ENCODE results near the gene FAM219B. TPM values are rescaled to one million over a fixed set of nuclear protein-coding genes. Genes with fewer than 3 reads are reported as not detected.
"Not testable (repeated sequence)": the region's sequence is repeated elsewhere in the genome, so short reads cannot be mapped to it uniquely, and the experiment has no call there.

The FAM219B gene
- total RNA-seq, 1 experiment from 2014 or later = 52.1 TPM

- H3K27me3 ChIP-seq (ENCODE audit: control insufficient read depth, insufficient read depth, low read length) = no peaks in the 10 kb centered on the region
- no peak overlapping the region for H3K4me3 ChIP-seq (ENCODE audit: insufficient read depth, low read depth, low read length)
- peaks cover 22% of the 10 kb centered on the region for H3K36me3 ChIP-seq (replicated peaks; ENCODE audit: control insufficient read depth, insufficient read depth, low read length)
- DNase-seq = no peak
These were observed 11.0 kb upstream of the FAM219B start for GRCh38 chr15:74917676-74918075.

DNA sequence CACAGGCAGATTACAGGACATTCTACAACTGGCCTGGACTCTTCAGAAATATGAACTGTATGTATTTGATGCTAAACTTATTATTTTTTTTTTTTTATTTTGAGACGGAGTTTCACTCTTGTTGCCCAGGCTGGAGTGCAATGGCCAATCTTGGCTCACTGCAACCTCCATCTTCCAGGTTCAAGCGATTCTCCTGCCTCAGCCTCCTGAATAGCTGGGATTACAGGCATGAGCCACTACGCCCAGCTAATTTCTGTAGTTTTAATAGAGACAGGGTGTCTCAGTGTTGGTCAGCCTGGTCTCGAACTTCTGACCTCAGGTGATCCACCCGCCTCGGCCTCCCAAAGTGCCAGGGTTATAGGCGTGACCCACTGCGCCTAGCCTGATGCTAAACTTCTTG, 7.1 kb upstream of the FAM219B start:
- not testable (repeated sequence) for H3K4me3 ChIP-seq (ENCODE audit: insufficient read depth, low read depth, low read length); H3K27me3 ChIP-seq (ENCODE audit: control insufficient read depth, insufficient read depth, low read length); DNase-seq
- H3K36me3 ChIP-seq (replicated peaks; ENCODE audit: control insufficient read depth, insufficient read depth, low read length) = peaks cover 21% of the 10 kb centered on the region

GRCh38 chr15:74913041-74913440, 6.4 kb upstream of the FAM219B start:
- no peak overlapping the region for H3K4me3 ChIP-seq (ENCODE audit: insufficient read depth, low read depth, low read length)
- peaks cover 17% of the 10 kb centered on the region for H3K36me3 ChIP-seq (replicated peaks; ENCODE audit: control insufficient read depth, insufficient read depth, low read length)
- DNase-seq = no peak

DNA sequence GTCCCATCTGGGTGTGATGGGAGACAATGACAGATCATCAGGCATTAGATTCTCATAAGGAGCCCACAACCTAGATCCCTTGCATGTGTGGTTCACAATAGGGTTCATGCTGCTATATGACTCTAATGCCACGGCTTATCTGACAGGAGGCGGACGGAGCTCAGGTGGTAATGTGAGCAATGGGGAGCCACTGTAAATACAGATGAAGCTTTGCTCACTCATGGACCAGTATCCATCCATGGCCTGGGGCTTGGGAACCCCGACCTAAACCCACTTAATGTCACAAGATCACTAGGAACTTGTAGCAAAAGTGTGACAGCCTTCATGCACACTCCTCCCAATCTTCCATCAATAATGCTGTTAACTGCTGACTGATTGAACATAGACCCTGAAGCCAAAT, 2.0 kb upstream of the FAM219B start:
- Histone ChIP-seq H3K36me3 (replicated peaks; ENCODE audit: control insufficient read depth, insufficient read depth, low read length) (peaks cover 21% of the 10 kb centered on the region), H3K27me3 (ENCODE audit: control insufficient read depth, insufficient read depth, low read length) (no peaks in the 10 kb centered on the region), H3K4me3 (ENCODE audit: insufficient read depth, low read depth, low read length) (no peak overlapping the region)
- DNase-seq = no peak

More at GRCh38 chr15:74913041-74913440, 6.4 kb upstream of the FAM219B start:
- H3K27me3 ChIP-seq (ENCODE audit: control insufficient read depth, insufficient read depth, low read length) = no peaks in the 10 kb centered on the region

DNA sequence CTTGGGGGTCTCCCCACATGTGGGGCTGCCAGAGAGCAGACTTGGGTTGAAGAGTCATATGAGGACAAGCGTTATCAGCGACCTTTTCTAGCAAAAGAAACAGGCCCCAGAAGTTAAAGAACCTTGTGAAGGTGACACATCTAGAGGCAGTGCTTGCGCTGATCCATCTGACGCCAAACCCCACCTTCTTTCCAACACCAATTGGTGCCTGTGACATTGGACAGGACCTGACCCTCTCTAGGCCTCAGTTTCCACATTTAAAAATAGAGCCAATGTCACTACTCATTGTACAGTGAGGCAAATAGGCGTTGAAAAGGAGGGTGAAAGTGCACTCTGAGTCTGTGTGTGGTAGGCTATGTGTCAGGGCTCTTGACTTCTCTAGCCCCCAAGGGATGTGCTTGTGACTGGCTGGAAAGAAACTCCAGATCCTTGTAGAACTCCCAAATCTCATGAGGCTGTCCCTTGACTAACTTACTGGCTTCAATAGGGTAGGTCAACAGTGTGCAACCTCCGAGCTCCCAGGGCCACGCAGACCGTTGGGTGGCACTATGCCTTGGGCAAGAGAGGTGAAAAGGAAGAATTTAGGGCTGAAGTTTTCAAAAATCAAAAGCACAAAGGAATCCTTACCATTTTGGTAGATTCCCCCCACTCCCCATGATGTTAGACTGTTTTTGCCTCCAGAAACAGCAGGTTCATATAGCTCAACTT, 666 bp upstream of the FAM219B start:
- peak; percentile 57 for DNase-seq
- Histone ChIP-seq H3K4me3 (ENCODE audit: insufficient read depth, low read depth, low read length) (peak overlapping the region; percentile 89), H3K36me3 (replicated peaks; ENCODE audit: control insufficient read depth, insufficient read depth, low read length) (peaks cover 28% of the 10 kb centered on the region), H3K27me3 (ENCODE audit: control insufficient read depth, insufficient read depth, low read length) (no peaks in the 10 kb centered on the region)

DNA sequence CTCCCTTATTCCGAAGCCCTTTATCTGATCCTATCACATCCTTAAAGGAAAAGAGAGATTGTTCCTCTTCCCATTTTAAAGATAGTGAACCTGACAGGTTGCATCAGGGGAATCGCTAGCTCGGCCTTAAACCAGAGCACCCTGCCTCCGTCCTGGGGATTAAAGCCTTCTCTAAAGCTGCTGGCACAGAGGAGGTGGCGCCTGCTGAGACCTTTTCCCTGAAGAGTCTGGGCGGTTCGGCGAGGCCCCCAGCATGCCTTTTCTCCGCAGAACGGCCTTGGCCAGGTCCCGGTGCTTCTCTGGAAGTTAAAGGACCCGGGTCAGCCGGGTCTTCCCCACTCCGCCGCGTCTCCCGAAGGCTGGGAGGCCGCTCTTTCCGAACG, 593 bp downstream of the FAM219B start:
- H3K27me3 ChIP-seq (ENCODE audit: control insufficient read depth, insufficient read depth, low read length) = no peaks in the 10 kb centered on the region
- peaks cover 32% of the 10 kb centered on the region for H3K36me3 ChIP-seq (replicated peaks; ENCODE audit: control insufficient read depth, insufficient read depth, low read length)
- DNase-seq = no peak
- peak overlapping the region; percentile 89 for H3K4me3 ChIP-seq (ENCODE audit: insufficient read depth, low read depth, low read length)

DNA sequence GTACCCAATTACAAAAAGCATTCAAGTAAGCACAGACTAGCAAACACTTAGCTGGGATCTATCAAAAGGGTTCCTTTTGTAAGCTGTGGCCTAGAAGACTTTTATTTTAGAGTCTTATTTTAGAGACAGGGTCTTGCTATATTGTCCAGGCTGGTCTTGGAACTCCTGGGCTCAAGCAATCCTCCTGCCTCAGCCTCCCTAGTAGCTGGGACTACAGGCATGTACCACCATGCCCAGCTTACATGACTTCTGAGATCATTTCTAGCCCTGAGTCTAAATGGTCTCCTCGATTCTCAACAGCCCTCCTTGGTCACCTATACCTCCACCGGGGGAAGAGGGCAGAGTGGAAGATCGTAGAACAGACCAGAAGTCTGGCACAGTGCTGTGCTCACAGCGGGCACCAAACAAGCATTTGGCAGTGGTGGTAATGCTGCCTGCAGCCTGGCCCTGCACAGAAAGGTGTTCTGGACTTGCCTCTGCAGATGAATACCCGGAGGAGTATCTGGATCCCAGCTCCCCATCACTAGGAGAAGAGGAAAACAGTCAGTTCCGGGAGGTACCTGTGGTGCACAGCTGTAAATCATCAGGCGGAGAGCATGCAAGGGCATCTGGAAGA, 2.4 kb downstream of the FAM219B start:
- Histone ChIP-seq H3K36me3 (replicated peaks; ENCODE audit: control insufficient read depth, insufficient read depth, low read length) (peaks cover 45% of the 10 kb centered on the region), H3K27me3 (ENCODE audit: control insufficient read depth, insufficient read depth, low read length) (no peaks in the 10 kb centered on the region), H3K4me3 (ENCODE audit: insufficient read depth, low read depth, low read length) (no peak overlapping the region)
- DNase-seq = no peak

- Histone ChIP-seq H3K27me3 (ENCODE audit: control insufficient read depth, insufficient read depth, low read length) (no peaks in the 10 kb centered on the region), H3K4me3 (ENCODE audit: insufficient read depth, low read depth, low read length) (no peak overlapping the region), H3K36me3 (replicated peaks; ENCODE audit: control insufficient read depth, insufficient read depth, low read length) (peaks cover 48% of the 10 kb centered on the region)
- no peak for DNase-seq
These were observed 3.0 kb downstream of the FAM219B start for GRCh38 chr15:74903676-74904075.

DNA sequence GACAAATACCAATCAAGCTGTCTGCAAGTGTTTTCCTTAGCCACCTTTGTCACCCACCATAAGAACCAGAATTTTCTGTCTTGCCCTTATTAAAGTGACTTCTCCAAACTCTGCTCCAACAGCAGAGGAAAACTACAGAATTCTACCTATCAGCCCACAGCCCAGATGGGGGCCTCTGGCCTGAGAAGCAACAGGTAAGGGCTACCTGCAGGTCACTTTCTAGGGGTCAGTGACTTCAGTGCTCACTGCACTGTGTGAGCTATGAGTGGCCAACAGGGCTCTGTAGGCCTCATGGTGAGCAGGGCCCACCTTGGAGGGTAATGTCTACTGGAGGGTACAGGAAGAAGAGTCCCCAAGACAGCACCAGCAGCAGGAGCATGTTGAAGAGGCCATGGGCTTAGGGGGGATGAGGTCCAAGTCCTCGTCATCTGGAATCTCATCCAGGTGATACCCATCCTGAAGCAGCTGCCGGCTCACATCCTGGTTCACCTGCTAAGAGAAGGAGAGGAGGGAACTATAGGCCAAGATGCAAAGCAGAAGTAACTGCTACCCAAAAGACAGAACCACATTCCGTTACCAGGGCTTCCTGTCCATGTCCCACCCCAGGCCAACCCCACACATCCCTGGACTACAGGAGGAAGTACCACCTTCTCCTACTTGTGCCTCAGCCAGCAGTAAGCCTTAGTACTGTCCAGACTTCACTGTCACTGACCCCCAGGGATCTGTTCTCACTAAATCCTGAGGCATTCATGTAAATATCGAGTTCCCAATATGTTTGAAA, 4.2 kb downstream of the FAM219B start:
- Histone ChIP-seq H3K36me3 (replicated peaks; ENCODE audit: control insufficient read depth, insufficient read depth, low read length) (peaks cover 48% of the 10 kb centered on the region), H3K4me3 (ENCODE audit: insufficient read depth, low read depth, low read length) (no peak overlapping the region)

DNA sequence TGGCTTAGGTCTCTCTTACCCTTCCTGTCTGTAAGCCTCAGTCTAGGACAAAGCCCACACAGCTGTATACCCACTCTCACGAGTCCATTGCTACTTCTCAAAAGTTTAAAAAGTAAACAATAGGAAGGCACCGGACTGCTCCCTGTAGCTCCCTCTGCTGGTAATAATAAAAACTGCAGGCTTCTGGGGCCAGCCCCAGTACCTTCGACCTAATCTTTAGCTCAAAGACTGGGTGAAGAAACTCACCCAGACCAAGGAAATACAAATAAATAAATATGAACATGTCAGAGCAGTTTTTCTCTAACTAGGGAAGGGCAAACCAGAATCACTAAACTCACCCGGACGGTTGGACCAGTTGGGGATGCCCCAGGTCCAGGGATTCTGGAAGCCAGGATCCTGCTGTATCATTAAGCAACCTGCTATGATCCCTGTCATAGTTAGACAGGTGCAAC, 5.0 kb downstream of the FAM219B start:
- H3K36me3 ChIP-seq (replicated peaks; ENCODE audit: control insufficient read depth, insufficient read depth, low read length) = peaks cover 50% of the 10 kb centered on the region
- H3K4me3 ChIP-seq (ENCODE audit: insufficient read depth, low read depth, low read length) = no peak overlapping the region
- H3K27me3 ChIP-seq (ENCODE audit: control insufficient read depth, insufficient read depth, low read length) = no peaks in the 10 kb centered on the region
- DNase-seq = peak; percentile 90

More for the DNA sequence above, 4.2 kb downstream of the FAM219B start:
- H3K27me3 ChIP-seq (ENCODE audit: control insufficient read depth, insufficient read depth, low read length) = no peaks in the 10 kb centered on the region
- no peak for DNase-seq

DNA sequence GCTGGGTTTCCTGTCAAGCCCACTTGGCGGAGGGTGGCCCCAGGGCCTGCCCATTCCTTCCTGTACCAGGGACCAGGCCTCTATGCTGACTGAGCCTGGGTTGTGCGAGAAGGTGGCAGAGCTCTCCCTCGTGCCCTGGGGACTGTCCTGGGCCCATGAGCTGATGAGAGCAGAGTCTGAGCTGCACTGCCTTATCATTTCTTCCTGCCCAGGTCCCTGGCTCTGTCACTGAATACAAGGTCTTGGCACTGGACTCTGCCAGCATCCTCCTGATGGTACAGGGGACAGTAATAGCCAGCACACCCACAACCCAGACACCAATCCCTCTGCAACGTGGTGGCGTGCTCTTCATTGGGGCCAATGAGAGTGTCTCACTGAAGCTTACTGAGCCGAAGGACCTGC, 9.3 kb downstream of the FAM219B start:
- peaks cover 46% of the 10 kb centered on the region for H3K36me3 ChIP-seq (replicated peaks; ENCODE audit: control insufficient read depth, insufficient read depth, low read length)
- H3K4me3 ChIP-seq (ENCODE audit: insufficient read depth, low read depth, low read length) = no peak overlapping the region
- no peaks in the 10 kb centered on the region for H3K27me3 ChIP-seq (ENCODE audit: control insufficient read depth, insufficient read depth, low read length)
- DNase-seq = no peak

GRCh38 chr15:74896316-74896715, 10.3 kb downstream of the FAM219B start:
- no peak for DNase-seq
- peaks cover 44% of the 10 kb centered on the region for H3K36me3 ChIP-seq (replicated peaks; ENCODE audit: control insufficient read depth, insufficient read depth, low read length)
- no peak overlapping the region for H3K4me3 ChIP-seq (ENCODE audit: insufficient read depth, low read depth, low read length)
- H3K27me3 ChIP-seq (ENCODE audit: control insufficient read depth, insufficient read depth, low read length) = no peaks in the 10 kb centered on the region

DNA sequence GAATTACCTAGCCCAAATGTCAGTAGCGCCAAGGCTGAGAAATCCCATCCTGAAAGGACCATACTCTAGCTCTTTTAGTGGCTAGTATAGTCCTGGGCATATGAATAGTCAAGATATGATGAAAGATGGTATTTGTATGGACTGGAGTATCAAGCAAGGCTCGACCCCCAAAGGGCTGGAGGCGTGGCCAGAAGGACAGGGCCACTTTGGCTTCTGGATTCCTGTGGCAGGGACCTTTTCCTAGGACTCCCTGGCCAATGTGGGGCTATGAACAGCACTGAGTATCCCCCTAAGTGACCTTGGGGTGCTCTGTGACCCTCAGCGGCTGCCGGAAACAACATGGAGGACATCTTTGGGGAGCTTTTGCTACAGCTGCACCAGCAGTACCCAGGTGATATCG, 10.8 kb downstream of the FAM219B start:
- DNase-seq = no peak
- peaks cover 41% of the 10 kb centered on the region for H3K36me3 ChIP-seq (replicated peaks; ENCODE audit: control insufficient read depth, insufficient read depth, low read length)
- H3K27me3 ChIP-seq (ENCODE audit: control insufficient read depth, insufficient read depth, low read length) = no peaks in the 10 kb centered on the region
- H3K4me3 ChIP-seq (ENCODE audit: insufficient read depth, low read depth, low read length) = no peak overlapping the region

GRCh38 chr15:74894383-74894782, 12.3 kb downstream of the FAM219B start:
- H3K27me3 ChIP-seq (ENCODE audit: control insufficient read depth, insufficient read depth, low read length); H3K4me3 ChIP-seq (ENCODE audit: insufficient read depth, low read depth, low read length); DNase-seq: not testable (repeated sequence)
- peaks cover 29% of the 10 kb centered on the region for H3K36me3 ChIP-seq (replicated peaks; ENCODE audit: control insufficient read depth, insufficient read depth, low read length)

- H3K27me3 ChIP-seq (ENCODE audit: control insufficient read depth, insufficient read depth, low read length) = no peaks in the 10 kb centered on the region
- no peak overlapping the region for H3K4me3 ChIP-seq (ENCODE audit: insufficient read depth, low read depth, low read length)
- H3K36me3 ChIP-seq (replicated peaks; ENCODE audit: control insufficient read depth, insufficient read depth, low read length) = peaks cover 26% of the 10 kb centered on the region
- DNase-seq = no peak
These were observed 13.0 kb downstream of the FAM219B start for GRCh38 chr15:74893627-74894026.
